Osteocyte (in vitro differentiated cells): Measurements from ENCODE around the gene GYS1. TPM values are rescaled to one million over a fixed set of nuclear protein-coding genes. Genes with fewer than 3 reads are reported as not detected.
A peak's percentile ranks its signal among the peaks of the same experiment; 100 is the strongest.
"Not testable (repeated sequence)": the region's sequence is repeated elsewhere in the genome, so short reads cannot be mapped to it uniquely, and the experiment has no call there.

Experiments used
- DNase-seq: peaks from one replicate; pipeline ENCODE4 v3.0.0; 2021; ENCODE audit warnings: mixed read lengths; ENCODE audit not compliant: unreplicated experiment; ENCODE audit errors: extremely low spot score
- H3K27ac Mint-ChIP-seq: one replicate; pipeline ENCODE4 v1.8.0; 2021; ENCODE audit warnings: mild to moderate bottlenecking, mixed read lengths; ENCODE audit not compliant: unreplicated experiment
- H3K27me3 Mint-ChIP-seq: one replicate; pipeline ENCODE4 v1.8.0; 2021; ENCODE audit warnings: mixed read lengths; ENCODE audit not compliant: unreplicated experiment
- H3K36me3 Mint-ChIP-seq: one replicate; pipeline ENCODE4 v1.8.0; 2021; ENCODE audit warnings: mixed read lengths; ENCODE audit not compliant: unreplicated experiment
- H3K4me1 Mint-ChIP-seq: one replicate; pipeline ENCODE4 v1.8.0; 2021; ENCODE audit warnings: mixed read lengths; ENCODE audit not compliant: unreplicated experiment
- H3K4me3 Mint-ChIP-seq: one replicate; pipeline ENCODE4 v1.8.0; 2021; ENCODE audit warnings: mild to moderate bottlenecking, moderate library complexity, mixed read lengths; ENCODE audit not compliant: unreplicated experiment
- H3K9me3 Mint-ChIP-seq: one replicate; pipeline ENCODE4 v1.8.0; 2021; ENCODE audit warnings: mixed read lengths; ENCODE audit not compliant: unreplicated experiment
- total RNA-seq: library from RNA; stranded (reverse); gene quantifications from 2 replicates; pipeline ENCODE4 v1.2.1, GENCODE V29; 2021
- TF ChIP-seq, protein P1 (sequence below): fragments of 200-600 bp; sonication (generic); IDR thresholded peaks from 2 replicates; pipeline ENCODE4 v1.5.0; 2021; ENCODE audit warnings: antibody characterized with exemption, mild to moderate bottlenecking, moderate library complexity

The GYS1 gene
- total RNA-seq, 1 donor from 2014 or later = 42.2 TPM

DNA sequence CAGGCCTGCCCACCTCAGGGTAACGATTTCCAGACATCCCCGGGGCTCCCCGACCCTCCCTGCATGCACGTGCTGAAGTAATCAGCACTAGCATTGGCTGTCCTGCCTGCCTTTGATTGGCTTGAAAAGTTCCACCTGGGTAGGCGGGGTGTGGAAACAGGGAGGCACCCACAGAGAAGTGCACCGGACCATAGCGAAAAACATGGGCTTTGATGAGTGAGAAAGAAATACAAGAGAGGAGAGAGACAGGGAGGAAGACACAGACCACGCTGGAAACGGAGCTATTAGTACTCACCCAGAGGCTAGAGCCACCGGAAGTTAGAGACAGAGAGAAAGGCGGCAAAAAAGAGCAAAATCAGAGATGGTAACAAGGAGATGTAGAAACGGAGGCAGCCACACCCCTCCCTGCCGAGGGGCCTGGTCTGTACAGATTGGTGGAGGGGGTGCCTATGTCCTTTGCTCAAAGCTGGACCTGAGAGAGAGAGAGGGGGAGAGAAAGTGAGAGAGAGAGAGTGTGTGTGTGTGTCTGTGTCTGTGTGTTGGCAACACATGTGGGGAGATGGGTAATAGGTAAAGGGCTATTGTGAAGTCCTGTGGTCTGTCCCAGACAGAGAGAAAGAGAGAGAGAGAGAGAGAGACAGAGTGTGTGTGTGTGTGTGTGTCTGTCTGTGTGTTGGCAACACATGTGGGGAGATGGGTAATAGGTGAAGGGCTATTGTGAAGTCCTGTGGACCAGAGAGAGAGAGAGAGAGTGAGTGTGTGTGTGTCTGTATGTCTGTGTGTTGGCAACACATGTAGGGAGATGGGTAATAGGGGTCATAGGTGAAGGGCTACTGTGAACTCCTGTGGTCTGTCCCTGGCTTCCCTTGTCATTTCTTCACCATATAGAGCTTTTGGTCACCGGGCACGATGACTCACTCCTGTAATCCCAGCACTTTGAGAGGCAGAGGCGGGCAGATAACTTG lies 28.1 kb upstream of the GYS1 start:
- Mint-ChIP-seq H3K9me3 (no peaks in the 10 kb centered on the region), H3K36me3 (no peaks in the 10 kb centered on the region), H3K4me1 (peaks cover 18% of the 10 kb centered on the region), H3K27me3 (peaks cover 4% of the 10 kb centered on the region), H3K4me3 (no peak overlapping the region), H3K27ac (peak overlapping the region; percentile 12)
- TF ChIP-seq, protein P1, sequence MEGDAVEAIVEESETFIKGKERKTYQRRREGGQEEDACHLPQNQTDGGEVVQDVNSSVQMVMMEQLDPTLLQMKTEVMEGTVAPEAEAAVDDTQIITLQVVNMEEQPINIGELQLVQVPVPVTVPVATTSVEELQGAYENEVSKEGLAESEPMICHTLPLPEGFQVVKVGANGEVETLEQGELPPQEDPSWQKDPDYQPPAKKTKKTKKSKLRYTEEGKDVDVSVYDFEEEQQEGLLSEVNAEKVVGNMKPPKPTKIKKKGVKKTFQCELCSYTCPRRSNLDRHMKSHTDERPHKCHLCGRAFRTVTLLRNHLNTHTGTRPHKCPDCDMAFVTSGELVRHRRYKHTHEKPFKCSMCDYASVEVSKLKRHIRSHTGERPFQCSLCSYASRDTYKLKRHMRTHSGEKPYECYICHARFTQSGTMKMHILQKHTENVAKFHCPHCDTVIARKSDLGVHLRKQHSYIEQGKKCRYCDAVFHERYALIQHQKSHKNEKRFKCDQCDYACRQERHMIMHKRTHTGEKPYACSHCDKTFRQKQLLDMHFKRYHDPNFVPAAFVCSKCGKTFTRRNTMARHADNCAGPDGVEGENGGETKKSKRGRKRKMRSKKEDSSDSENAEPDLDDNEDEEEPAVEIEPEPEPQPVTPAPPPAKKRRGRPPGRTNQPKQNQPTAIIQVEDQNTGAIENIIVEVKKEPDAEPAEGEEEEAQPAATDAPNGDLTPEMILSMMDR = no peak
- DNase-seq = no peak

DNA sequence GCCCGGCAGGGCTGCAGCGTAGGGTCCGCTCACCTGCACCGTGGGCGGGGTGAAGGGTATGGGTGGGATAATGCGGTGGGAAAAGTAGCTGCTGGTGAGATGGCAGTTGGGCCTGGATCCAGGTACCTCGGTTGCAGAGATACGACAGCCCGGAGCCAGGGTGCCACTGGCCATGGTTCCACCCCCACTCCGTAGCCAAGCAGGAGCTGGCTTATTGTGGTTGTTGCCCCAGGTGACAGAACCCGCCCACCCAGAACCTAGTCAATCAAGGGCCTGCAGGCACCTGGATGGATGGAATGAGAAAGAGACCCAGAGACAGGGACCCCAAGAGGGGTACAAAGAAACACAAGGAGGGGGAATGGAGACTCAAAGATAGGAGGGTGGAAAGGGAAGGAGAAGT lies 27.2 kb upstream of the GYS1 start:
- TF ChIP-seq, protein P1 = no peak
- peaks cover 4% of the 10 kb centered on the region for H3K27me3 Mint-ChIP-seq
- H3K27ac Mint-ChIP-seq = no peak overlapping the region
- H3K9me3 Mint-ChIP-seq = no peaks in the 10 kb centered on the region
- peaks cover 6% of the 10 kb centered on the region for H3K36me3 Mint-ChIP-seq
- H3K4me3 Mint-ChIP-seq = no peak overlapping the region
- DNase-seq = no peak
- H3K4me1 Mint-ChIP-seq = peaks cover 13% of the 10 kb centered on the region

DNA sequence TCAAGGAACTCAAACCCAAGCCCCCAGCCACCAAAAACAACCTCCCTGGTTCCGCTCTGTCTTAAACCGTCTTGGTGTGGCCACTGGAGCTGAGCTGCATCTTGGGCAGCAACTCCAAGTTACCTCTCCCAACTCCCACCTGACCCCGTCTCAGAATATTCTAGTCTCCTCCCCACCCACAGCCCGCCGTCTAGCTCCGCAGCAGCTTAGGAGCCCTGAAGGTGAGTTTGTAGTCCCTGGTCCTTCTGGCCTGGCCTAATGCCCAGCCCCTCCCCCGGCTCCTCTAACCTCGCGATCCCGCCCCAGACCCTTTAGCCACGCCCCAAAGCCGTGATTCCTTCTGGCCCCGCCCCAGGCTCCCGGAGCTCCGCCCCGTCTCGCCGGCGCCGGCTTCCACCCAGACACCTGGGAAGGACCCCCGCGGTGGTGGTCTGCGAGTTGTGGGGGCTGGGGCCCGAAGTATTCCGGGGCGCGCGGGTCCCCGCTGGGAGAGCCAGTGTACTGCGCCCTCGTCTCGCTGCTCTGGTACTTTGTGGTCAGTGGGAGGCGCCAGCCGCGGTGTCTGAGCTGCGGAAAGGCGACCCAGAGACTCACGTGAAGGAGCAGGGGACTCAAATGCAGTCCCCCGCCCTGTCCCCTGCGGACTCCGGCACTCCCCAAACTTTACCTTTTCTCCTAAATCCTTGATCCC lies 26.3 kb upstream of the GYS1 start:
- H3K27ac Mint-ChIP-seq = no peak overlapping the region
- peaks cover 4% of the 10 kb centered on the region for H3K27me3 Mint-ChIP-seq
- H3K4me3 Mint-ChIP-seq = peak overlapping the region; percentile 29
- H3K9me3 Mint-ChIP-seq = no peaks in the 10 kb centered on the region
- peaks cover 7% of the 10 kb centered on the region for H3K36me3 Mint-ChIP-seq
- DNase-seq = no peak
- TF ChIP-seq, protein P1 = peak; percentile 10
- H3K4me1 Mint-ChIP-seq = peaks cover 13% of the 10 kb centered on the region

DNA sequence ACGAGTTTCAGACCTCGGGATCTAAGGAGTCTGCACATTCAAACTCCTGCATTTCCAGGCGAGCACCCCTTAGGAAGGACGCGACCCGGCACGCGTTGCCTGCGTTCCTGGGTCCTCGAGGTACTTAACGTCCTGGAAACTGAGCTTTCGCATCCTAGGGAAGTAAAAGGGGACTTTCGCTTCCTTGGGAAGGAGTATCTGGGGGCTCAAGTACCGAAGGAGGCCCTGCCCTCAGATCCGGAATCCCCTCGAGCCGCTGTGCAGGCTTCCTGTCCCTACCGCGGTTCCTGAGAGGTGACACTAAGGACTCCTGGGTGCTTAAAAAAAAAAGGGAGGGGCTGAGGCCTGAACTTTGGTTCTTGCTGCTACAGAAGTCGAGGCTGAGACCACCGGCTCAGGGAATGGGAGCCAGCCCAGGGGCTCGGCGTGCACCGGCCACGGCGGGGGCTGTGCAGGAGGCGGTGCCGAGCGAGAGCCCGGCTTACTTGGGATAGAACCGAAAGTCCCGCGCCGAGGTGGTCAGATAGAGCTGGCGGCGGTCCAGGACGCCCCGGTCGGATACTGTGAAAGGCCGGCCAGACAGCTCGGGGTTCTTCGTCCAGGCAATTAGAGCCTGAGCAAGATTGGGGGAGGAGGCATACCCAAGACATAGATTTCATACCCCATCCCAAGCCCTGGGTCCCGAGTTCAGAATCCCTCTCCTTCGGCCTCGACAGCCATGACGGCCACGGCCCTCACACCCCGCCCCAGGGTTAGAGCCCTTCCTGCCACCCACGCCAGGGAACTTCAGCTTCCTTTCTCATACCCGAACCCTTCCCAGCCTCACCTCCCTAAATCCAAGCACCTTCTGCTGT lies 25.5 kb upstream of the GYS1 start:
- H3K27ac Mint-ChIP-seq = not testable (repeated sequence)
- H3K36me3 Mint-ChIP-seq = peaks cover 12% of the 10 kb centered on the region
- H3K4me3 Mint-ChIP-seq = peak overlapping the region; percentile 65

DNA sequence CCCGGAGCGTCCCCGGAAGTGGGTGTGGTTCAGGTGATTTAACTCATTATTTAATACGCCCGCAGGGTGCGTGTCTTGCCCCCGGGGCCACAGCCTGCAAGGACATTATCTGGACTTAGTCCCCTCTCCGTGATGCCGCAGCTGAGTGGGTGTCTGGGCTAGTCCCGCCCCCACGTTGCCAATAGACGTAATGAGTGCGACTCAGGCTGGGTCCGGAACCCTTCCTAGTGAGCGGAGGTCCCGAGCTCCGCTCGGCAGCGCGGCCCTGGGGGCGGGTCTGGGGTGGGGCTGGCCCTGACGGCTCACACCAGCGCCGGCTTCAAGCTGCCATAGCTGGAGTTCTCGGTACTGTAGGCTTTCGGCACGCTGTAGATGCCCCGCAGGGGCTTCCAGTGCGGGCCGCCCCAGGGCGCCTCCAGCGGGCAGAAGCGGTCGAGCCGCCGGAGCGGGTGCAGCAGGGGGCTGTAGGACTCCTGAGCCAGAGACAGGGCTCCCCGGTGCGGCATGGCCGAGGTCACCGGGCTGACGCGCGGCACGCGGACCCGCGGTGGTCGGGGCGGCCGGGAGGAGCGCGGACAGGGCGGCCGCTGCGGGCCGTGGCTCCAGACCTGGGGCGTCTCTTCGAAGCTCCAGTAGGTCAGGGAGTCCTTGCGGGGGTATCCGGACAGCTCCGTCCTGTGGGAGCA lies 24.7 kb upstream of the GYS1 start:
- Mint-ChIP-seq H3K4me1 (peaks cover 13% of the 10 kb centered on the region), H3K36me3 (peaks cover 12% of the 10 kb centered on the region), H3K27me3 (peaks cover 4% of the 10 kb centered on the region), H3K4me3 (peak overlapping the region; percentile 65), H3K27ac (no peak overlapping the region), H3K9me3 (no peaks in the 10 kb centered on the region)
- TF ChIP-seq, protein P1 = peak; percentile 57
- peak; percentile 90 for DNase-seq

More for the DNA sequence above, 25.5 kb upstream of the GYS1 start:
- DNase-seq, H3K9me3 Mint-ChIP-seq, H3K27me3 Mint-ChIP-seq: not testable (repeated sequence)
- peaks cover 13% of the 10 kb centered on the region for H3K4me1 Mint-ChIP-seq
